Measurements from ENCODE around the gene DNAAF5. TPM values are rescaled to one million over a fixed set of nuclear protein-coding genes. Genes with fewer than 3 reads are reported as not detected.

The DNAAF5 gene
- polyA plus RNA-seq, 1 donor: 29.8 TPM

GRCh38 chr7:805261-805660, 78.8 kb downstream of the DNAAF5 start:
- DNase-seq (ENCODE audit: low read depth): no peak

GRCh38 chr7:815284-816216, 89.1 kb downstream of the DNAAF5 start:
- no peak for DNase-seq (ENCODE audit: low read depth)

DNA sequence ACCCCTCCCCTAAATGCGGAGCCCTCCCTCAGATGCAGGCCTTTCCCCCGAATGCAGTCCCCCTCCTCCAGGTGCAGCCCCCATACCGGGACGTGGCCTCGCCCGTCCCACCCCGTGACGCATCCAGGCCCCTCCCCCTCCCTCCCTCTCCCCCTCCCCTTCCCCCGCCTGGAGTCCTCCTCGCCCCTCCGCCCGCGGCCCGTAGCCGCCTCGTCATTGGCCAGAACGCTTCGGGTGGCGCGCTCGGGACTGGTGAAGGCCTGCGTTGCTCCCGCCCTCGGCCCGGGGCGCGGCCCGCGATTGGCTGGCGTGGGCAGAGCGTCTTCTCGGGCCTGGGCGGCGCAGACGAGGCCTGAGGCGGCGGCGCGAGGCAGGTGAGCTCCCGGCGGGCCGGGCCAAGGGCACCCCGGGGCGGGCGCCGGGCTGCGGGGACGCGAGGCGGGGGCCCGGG, 89.8 kb downstream of the DNAAF5 start:
- DNase-seq (ENCODE audit: low read depth): peak; percentile 89

DNA sequence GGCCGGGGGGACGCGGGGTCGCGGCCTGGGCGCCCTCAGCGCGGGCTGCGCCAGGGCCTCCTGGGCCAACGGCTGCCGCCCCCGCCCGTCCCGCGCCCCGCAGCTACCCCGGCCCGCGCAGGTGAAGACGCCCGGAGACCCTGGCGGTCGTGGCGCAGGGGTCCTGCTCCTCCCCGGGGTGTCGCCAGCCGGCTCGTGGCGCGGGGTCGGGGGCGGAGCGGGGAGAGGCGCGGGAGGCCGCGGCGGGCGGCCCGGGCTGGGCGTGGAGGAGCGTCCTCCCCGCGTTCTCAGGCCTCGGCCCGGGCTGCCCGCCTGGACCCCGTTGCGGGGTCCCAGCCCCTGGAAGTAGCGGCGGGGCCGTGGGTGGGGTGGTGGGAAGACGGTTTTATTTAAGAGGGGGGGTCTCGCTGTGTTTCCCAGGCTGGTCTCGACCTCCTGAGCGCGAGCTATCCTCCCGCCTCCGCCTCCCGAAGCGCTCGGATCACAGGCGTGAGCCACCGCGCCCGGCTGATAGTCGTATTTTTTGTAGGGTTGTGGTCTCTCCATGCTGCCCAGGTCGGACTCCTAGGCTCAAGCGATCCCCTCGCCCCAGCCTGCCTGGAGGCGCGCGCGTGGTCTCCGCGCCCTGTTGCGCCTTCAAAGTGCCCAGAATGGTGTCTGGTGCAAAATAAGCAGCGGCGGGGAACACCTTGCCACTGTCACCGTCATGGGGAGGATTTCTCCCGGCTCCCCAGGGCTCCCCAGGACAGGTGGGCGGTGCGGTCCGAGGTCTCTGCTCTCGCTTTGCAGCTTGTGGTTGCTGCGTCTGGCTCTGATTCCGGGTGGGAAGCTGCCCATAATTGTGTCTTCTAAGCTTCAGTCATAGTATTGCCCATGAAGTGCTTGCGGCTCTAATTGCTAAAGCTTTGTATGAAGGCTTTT, 90.5 kb downstream of the DNAAF5 start:
- DNase-seq (ENCODE audit: low read depth): no peak

GRCh38 chr7:818031-818699, 91.7 kb downstream of the DNAAF5 start:
- no peak for DNase-seq (ENCODE audit: low read depth)

- DNase-seq (ENCODE audit: low read depth): no peak
Observed at GRCh38 chr7:820341-820740, 93.8 kb downstream of the DNAAF5 start.

- no peak for DNase-seq (ENCODE audit: low read depth)
Observed at GRCh38 chr7:821688-822087, 95.2 kb downstream of the DNAAF5 start.

DNA sequence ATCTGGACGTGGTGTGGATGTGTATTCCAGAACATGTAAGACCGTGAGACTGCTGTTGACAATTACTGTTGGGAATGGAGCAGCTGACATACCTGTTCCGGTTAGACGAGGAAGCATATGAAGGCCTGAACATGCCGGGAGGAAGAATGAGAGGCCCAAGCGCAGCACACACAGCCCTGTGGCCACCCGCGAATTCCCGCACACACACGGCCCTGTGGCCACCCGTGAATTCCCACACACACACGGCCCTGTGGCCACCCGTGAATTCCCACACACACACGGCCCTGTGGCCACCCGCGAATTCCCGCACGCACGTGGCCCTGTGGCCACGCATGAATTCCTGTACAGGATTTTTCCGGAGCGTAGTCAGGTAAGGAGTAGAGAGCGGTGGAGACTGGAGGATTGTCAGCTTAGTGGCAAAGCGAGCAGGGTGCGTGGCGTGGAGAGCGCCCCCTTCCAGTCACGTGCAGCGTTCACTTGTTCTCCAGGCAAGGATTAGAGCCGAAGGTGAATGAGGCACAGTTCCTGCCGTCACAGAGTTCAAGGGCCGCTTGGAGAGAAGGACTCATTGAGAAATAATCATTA, 96.3 kb downstream of the DNAAF5 start:
- no peak for DNase-seq (ENCODE audit: low read depth)

DNA sequence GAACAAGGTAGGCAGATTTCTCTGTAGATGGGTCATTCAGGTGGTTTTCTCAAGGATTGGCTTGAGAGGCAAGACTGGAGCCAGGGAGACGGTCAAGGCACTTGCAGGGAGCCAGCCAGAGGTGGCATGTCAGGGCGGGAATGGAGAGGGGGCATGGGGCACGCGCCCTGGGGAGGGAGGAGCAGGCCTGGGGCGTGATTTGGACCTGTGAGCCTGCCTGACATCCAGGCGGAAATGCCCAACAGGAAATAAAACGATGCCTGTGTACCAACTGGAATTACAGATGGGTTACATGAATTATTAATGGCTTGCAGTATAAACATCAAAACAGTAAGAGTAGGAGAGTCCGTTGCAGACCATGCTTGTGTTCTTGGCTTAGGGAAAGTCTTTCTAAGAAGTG, 97.2 kb downstream of the DNAAF5 start:
- no peak for DNase-seq (ENCODE audit: low read depth)

DNA sequence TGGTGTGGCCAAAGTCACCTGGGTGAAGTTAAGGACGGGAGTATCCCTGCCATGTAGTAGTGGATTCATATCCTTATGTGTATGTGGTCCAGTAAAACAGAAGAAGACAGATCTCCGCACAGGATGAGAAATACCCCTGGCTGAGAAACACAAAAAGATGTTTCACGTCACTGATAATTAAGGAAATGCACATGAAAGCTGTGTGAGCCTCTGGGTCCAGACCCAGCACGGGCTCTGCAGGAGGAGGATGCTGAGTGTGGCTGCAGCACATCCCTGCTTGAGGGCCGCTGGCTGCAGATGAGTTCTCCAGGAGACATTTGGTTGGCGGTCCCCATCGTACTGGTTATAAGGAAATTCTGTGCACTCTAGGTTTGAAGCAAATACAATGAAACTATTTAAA, 97.6 kb downstream of the DNAAF5 start:
- no peak for DNase-seq (ENCODE audit: low read depth)

DNA sequence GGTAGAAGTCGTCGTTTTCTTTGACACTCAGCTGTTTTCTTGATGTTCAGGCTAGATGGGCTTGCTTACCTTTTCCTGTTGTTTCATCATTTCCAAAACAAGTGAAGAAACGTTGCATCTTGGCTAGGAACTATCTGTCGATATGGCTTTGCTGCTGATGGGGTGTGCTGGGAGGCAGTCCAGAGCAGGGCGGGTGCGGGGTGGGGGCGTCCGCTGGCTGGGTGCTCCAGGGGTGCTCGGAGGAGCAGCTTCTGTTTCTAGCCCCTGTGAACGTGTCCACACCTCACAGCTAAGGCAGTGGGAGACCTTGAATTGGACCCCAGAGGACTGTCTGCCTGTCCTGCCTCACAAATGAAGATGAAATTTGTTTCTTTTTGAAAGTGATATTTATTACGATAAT, 98.2 kb downstream of the DNAAF5 start:
- DNase-seq (ENCODE audit: low read depth): no peak

- no peak for DNase-seq (ENCODE audit: low read depth)
Observed at GRCh38 chr7:825386-825785, 98.9 kb downstream of the DNAAF5 start.

- DNase-seq (ENCODE audit: low read depth): no peak
Observed at GRCh38 chr7:826230-826917, 99.9 kb downstream of the DNAAF5 start.

GRCh38 chr7:828793-829561, 102.5 kb downstream of the DNAAF5 start:
- DNase-seq (ENCODE audit: low read depth): no peak

GRCh38 chr7:830069-830468, 103.6 kb downstream of the DNAAF5 start:
- DNase-seq (ENCODE audit: low read depth): no peak

GRCh38 chr7:831596-832166, 105.2 kb downstream of the DNAAF5 start:
- peak; percentile 80 for DNase-seq (ENCODE audit: low read depth)

- DNase-seq (ENCODE audit: low read depth): no peak
Observed at GRCh38 chr7:832167-832967, 105.9 kb downstream of the DNAAF5 start, which contains the start of gene SUN1. SUN1 (plus strand) TSS chr7:832476; CDS start chr7:832525, 49 bp downstream.

- no peak for DNase-seq (ENCODE audit: low read depth)
Observed at GRCh38 chr7:832968-833424, 106.5 kb downstream of the DNAAF5 start.
